ENCODE results near the gene CSKMT.

DNA sequence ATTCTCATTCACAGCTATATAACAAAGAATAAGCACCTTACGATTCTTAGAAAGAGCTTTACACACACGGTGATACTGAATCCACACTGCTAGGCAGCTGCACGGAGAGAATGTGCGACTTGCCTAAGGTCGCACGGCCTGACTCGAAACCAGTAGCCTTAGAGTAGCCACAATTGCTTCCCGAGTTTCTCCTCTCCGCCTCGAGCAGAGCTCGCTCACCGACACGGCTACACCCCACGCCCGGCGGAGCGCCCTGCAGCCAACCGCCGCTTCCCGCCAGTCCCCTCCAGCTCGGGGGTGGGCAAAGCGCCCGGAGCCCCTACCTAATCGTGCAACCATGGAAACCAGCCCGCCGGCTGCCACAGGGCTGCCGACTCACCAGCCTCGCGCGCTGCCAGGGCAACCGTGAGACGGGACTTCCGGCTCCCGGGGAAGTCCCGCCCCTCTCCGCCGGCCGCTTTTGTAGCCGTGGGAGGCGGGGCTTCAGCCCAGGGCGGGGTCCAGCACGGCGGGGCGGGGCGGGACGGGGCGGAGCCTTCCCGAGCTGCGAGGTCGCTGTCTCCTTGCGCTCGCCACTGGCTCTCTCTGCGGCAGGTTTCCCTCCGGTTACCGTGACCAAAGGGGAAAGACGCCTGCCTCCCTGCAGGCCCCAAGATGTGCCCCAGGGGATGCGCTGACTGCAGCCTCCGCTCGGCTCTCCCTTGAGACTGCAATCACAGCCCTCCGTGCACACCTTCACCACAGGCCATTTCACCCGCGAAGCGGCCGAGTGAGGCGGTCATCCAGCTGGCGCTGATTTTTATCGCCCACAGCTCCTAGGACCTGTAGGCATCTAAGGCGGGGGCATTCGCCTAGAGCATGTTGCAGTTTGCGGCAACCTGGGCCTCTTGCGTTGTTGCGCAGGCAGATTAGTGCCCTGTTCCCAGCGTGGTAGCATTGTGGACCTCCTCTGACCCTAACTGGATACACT, 41.1 kb downstream of the CSKMT start:
- TF ChIP-seq, protein P1, sequence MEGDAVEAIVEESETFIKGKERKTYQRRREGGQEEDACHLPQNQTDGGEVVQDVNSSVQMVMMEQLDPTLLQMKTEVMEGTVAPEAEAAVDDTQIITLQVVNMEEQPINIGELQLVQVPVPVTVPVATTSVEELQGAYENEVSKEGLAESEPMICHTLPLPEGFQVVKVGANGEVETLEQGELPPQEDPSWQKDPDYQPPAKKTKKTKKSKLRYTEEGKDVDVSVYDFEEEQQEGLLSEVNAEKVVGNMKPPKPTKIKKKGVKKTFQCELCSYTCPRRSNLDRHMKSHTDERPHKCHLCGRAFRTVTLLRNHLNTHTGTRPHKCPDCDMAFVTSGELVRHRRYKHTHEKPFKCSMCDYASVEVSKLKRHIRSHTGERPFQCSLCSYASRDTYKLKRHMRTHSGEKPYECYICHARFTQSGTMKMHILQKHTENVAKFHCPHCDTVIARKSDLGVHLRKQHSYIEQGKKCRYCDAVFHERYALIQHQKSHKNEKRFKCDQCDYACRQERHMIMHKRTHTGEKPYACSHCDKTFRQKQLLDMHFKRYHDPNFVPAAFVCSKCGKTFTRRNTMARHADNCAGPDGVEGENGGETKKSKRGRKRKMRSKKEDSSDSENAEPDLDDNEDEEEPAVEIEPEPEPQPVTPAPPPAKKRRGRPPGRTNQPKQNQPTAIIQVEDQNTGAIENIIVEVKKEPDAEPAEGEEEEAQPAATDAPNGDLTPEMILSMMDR (IDR thresholded peaks at IDR 0.05) = no peak
- no peak for TF ChIP-seq EZH2 (IDR thresholded peaks at IDR 0.05; ENCODE audit: borderline replicate concordance, insufficient read depth, low read depth, low read length, poor library complexity, severe bottlenecking)
